HG02840 (cell line): Measurements from ENCODE around the gene ACER3.
"Not testable (repeated sequence)": the region's sequence is repeated elsewhere in the genome, so short reads cannot be mapped to it uniquely, and the experiment has no call there.

Experiments used
- ATAC-seq: cut with Tn5 transposase; IDR thresholded peaks from one replicate; pipeline ENCODE4 v1.9.1; 2021; ENCODE audit warnings: mild to moderate bottlenecking, moderate library complexity, moderate number of reproducible peaks; ENCODE audit not compliant: unreplicated experiment, low FRiP score

ACER3 gene

GRCh38 chr11:76835928-76836612 lies 24.6 kb upstream of the ACER3 start:
- no peak for ATAC-seq

- no peak for ATAC-seq
These were observed 24.0 kb upstream of the ACER3 start for GRCh38 chr11:76836613-76837291.

GRCh38 chr11:76837696-76838677 lies 22.7 kb upstream of the ACER3 start:
- ATAC-seq: no peak

GRCh38 chr11:76838678-76839068 lies 22.0 kb upstream of the ACER3 start:
- no peak for ATAC-seq

GRCh38 chr11:76839311-76839710 lies 21.4 kb upstream of the ACER3 start:
- ATAC-seq: no peak

GRCh38 chr11:76841923-76842452 lies 18.7 kb upstream of the ACER3 start:
- no peak for ATAC-seq

GRCh38 chr11:76843907-76844306 lies 16.8 kb upstream of the ACER3 start:
- no peak for ATAC-seq

GRCh38 chr11:76844511-76844910 lies 16.2 kb upstream of the ACER3 start:
- no peak for ATAC-seq

GRCh38 chr11:76845069-76845468 lies 15.6 kb upstream of the ACER3 start:
- no peak for ATAC-seq

- no peak for ATAC-seq
These were observed 14.3 kb upstream of the ACER3 start for GRCh38 chr11:76846441-76846840.

GRCh38 chr11:76849376-76849775 lies 11.3 kb upstream of the ACER3 start:
- ATAC-seq: no peak

GRCh38 chr11:76850130-76850529 lies 10.6 kb upstream of the ACER3 start:
- ATAC-seq: no peak

GRCh38 chr11:76850815-76851214 lies 9.9 kb upstream of the ACER3 start:
- ATAC-seq: no peak

GRCh38 chr11:76854709-76855108 lies 6.0 kb upstream of the ACER3 start:
- ATAC-seq: no peak

GRCh38 chr11:76855670-76856069 lies 5.0 kb upstream of the ACER3 start:
- ATAC-seq: not testable (repeated sequence)

- ATAC-seq: no peak
These were observed 4.6 kb upstream of the ACER3 start for GRCh38 chr11:76856106-76856505.

GRCh38 chr11:76856571-76856970 lies 4.1 kb upstream of the ACER3 start:
- no peak for ATAC-seq

- no peak for ATAC-seq
These were observed 2.8 kb upstream of the ACER3 start for GRCh38 chr11:76857781-76858410.

- ATAC-seq: no peak
These were observed 950 bp upstream of the ACER3 start for GRCh38 chr11:76859708-76860227.

- no peak for ATAC-seq
These were observed 804 bp downstream of the ACER3 start for GRCh38 chr11:76861490-76861953.
